Activated naive CD8-positive, alpha-beta T cell treated with anti-CD3 and anti-CD28 coated beads, Interleukin-2, amount 50 U/mL, for 24 hours (primary cell): ENCODE results near the gene TSPAN9.

Experiments
- ATAC-seq: fragments of 150-1000 bp; cut with Tn5 transposase; one replicate; pipeline ENCODE4 v1.10.0; 2021
- DNase-seq: peaks from one replicate; pipeline ENCODE4 v3.0.0; 2021
- H3K27ac Mint-ChIP-seq: one replicate; pipeline ENCODE4 v1.8.0; 2021; ENCODE audit warnings: mild to moderate bottlenecking, mixed read lengths
- H3K27me3 Mint-ChIP-seq: one replicate; pipeline ENCODE4 v1.8.0; 2021; ENCODE audit warnings: mixed read lengths
- H3K36me3 Mint-ChIP-seq: one replicate; pipeline ENCODE4 v1.8.0; 2021; ENCODE audit warnings: low read depth, mixed read lengths
- H3K4me1 Mint-ChIP-seq: one replicate; pipeline ENCODE4 v1.8.0; 2021; ENCODE audit warnings: mixed read lengths
- H3K4me3 Mint-ChIP-seq: one replicate; pipeline ENCODE4 v1.8.0; 2021; ENCODE audit warnings: mild to moderate bottlenecking, moderate library complexity, mixed read lengths
- H3K9me3 Mint-ChIP-seq: one replicate; pipeline ENCODE4 v1.8.0; 2021; ENCODE audit warnings: mixed read lengths

Gene TSPAN9

DNA sequence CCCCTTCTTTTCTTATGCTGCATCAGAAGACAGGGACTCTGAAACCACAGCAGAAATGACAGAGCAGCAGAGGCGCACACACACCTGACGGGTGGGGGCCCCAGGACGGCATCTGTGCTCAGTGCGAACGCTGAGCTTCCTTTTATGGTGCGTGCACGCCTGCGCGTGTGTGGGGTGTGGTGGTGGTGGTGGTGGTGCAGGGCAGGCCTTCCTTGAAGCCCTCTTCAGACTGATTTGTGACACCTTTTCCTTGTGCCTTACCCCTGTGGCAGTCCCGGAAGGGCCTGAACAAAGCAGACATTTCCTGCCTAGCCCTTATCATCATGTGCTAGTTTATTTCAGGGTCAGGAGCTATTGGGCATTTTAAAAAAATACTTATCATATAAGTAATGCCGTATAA, 75.7 kb downstream of the TSPAN9 start:
- DNase-seq (peak; percentile 34), ATAC-seq (peak; percentile 73)
- Mint-ChIP-seq H3K27ac (no peak overlapping the region), H3K9me3 (no peaks in the 10 kb centered on the region), H3K36me3 (no peaks in the 10 kb centered on the region), H3K27me3 (no peaks in the 10 kb centered on the region), H3K4me3 (no peak overlapping the region), H3K4me1 (peaks cover 5% of the 10 kb centered on the region)

DNA sequence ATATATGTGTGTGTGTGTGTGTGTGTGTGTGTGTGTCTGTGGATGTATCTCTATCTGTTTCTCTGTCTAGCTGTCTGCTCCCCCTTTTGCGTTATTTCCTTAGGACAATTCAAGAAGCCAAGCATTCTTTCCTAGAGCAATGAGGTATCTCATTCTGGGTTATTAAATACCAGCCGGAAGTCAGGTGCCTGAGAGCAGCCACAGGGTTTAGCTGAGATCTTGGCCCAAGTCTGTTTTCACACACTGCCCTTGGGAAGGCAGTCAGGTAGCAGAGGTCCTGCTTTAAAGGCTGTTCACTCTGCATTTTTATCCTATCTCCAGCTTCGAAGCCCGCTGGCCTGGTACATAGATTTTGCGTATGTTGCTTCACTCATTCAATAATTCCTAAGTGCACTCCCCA, 76.8 kb downstream of the TSPAN9 start:
- no peaks in the 10 kb centered on the region for H3K36me3 Mint-ChIP-seq
- H3K27ac Mint-ChIP-seq: no peak overlapping the region
- ATAC-seq: no peak
- H3K27me3 Mint-ChIP-seq: no peaks in the 10 kb centered on the region
- peaks cover 5% of the 10 kb centered on the region for H3K4me1 Mint-ChIP-seq
- no peak overlapping the region for H3K4me3 Mint-ChIP-seq
- DNase-seq: no peak
- no peaks in the 10 kb centered on the region for H3K9me3 Mint-ChIP-seq

DNA sequence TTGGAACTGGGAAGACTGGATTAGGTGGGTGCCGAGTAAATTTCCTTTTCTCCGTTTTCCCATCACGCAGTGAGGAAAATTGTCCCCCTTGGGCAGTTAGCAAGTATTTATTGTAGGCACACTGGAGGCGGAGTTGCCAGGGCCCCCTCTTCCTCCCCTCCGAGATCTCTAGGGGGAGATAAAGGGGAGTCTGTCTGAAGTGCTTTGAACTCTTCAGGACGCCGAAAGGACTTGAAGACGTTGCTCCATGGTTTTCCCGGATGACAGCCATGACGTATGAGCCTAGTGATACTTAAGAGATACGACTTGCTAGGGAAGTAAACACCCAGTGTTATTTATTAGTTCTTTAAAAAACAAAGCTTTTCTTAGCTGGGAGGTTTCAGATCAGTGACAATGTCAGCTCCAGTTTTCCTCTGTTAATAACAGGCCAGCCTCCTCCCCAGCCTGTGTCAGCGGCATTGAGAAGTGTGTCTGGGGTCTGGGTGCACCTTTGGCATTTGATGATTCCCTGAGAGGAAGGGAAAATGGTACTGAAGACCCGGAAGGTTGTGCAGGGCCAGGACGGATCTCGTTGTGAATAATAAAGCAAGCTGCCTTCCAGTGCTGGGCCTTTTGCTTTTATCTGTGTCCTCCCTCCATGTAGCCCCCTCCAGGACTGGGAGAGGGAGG, 78.7 kb downstream of the TSPAN9 start:
- H3K4me1 Mint-ChIP-seq: peaks cover 5% of the 10 kb centered on the region
- no peaks in the 10 kb centered on the region for H3K9me3 Mint-ChIP-seq
- no peak overlapping the region for H3K27ac Mint-ChIP-seq
- H3K27me3 Mint-ChIP-seq: no peaks in the 10 kb centered on the region
- DNase-seq (no peak), ATAC-seq (no peak)
- H3K4me3 Mint-ChIP-seq: no peak overlapping the region
- H3K36me3 Mint-ChIP-seq: no peaks in the 10 kb centered on the region

DNA sequence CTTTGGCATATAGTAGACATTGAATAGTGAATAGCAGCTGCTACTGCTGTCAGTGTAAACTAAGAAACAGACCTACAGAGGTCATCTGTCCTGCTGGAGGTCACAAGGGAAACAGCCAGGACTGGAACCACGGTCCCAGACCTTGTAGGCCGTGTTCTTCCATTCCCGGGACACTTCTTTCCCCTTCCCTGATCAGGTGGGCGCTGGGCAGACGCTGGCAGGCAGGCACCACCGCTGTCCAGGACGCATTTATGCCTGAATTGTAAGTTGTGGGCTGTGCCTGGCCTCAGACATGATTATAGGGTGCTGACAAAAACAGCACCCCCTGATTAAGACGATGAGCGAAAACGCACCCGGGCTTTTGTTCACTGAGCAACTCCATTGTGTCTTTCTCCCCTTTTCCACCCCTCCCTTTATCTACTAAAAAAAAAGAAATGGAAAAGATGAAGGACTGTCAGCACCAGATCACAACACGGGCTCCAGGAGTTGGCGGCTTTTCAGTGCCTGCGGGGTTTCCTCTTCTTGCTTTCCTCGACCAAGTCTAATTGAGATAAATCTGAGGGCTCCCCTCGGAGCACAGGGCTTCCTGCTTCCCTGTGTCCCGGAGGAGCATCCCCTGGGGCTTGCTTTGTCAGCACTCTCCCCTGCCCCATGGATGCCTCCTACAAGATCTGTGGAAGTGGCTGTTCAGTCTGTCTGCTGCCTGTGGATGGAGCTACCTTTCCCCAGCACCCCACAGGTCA, 80.6 kb downstream of the TSPAN9 start:
- peaks cover 2% of the 10 kb centered on the region for H3K4me1 Mint-ChIP-seq
- H3K9me3 Mint-ChIP-seq: no peaks in the 10 kb centered on the region
- no peak overlapping the region for H3K4me3 Mint-ChIP-seq
- ATAC-seq (no peak), DNase-seq (no peak)
- no peak overlapping the region for H3K27ac Mint-ChIP-seq
- no peaks in the 10 kb centered on the region for H3K27me3 Mint-ChIP-seq
- no peaks in the 10 kb centered on the region for H3K36me3 Mint-ChIP-seq

GRCh38 chr12:3158851-3159465, 81.8 kb downstream of the TSPAN9 start:
- Mint-ChIP-seq H3K27ac (no peak overlapping the region), H3K36me3 (no peaks in the 10 kb centered on the region), H3K27me3 (no peaks in the 10 kb centered on the region), H3K4me1 (no peaks in the 10 kb centered on the region), H3K9me3 (no peaks in the 10 kb centered on the region), H3K4me3 (no peak overlapping the region)
- ATAC-seq (no peak), DNase-seq (no peak)

- no peak for ATAC-seq
- H3K36me3 Mint-ChIP-seq: no peaks in the 10 kb centered on the region
- H3K27ac Mint-ChIP-seq: no peak overlapping the region
- no peaks in the 10 kb centered on the region for H3K4me1 Mint-ChIP-seq
- H3K27me3 Mint-ChIP-seq: no peaks in the 10 kb centered on the region
- no peaks in the 10 kb centered on the region for H3K9me3 Mint-ChIP-seq
- H3K4me3 Mint-ChIP-seq: no peak overlapping the region
- no peak for DNase-seq
Observed at GRCh38 chr12:3160081-3160480, 82.9 kb downstream of the TSPAN9 start.

- Mint-ChIP-seq H3K4me3 (no peak overlapping the region), H3K36me3 (no peaks in the 10 kb centered on the region), H3K27ac (no peak overlapping the region), H3K9me3 (no peaks in the 10 kb centered on the region), H3K27me3 (no peaks in the 10 kb centered on the region), H3K4me1 (no peaks in the 10 kb centered on the region)
- DNase-seq (no peak), ATAC-seq (no peak)
Observed at GRCh38 chr12:3161861-3162260, 84.7 kb downstream of the TSPAN9 start.

DNA sequence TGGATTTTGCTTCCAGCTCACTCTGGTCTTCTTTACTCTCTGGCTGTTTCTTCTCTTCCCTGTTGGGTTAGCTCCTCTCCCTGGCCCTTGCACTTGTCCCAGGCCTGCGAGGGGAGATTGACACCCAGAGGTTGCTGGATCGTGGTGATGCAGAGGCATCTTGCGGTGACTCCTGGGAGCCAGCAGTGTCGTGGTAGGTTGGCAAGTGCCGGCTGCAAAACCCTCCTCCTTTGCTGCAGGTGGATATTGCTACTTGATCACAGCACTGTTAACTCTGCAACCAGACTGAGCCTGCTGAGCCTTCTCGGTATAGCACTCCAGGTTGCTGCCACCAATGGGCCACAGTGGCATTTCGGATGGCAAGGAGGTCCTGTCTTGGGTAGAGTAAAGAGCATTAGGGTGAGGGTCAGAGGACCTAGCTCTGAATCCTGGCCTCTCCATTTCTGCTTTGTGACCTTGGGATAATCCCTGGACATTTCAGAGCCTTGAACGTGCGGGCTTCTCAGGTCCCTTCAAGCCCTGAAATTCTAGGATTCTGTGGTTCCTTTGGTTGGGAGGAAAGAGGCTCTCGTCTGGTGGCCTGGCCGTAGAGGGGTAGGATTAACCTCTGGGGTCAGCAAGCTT, 87.4 kb downstream of the TSPAN9 start:
- no peak overlapping the region for H3K4me3 Mint-ChIP-seq
- H3K27me3 Mint-ChIP-seq: no peaks in the 10 kb centered on the region
- DNase-seq: no peak
- no peak overlapping the region for H3K27ac Mint-ChIP-seq
- H3K36me3 Mint-ChIP-seq: no peaks in the 10 kb centered on the region
- no peaks in the 10 kb centered on the region for H3K9me3 Mint-ChIP-seq
- ATAC-seq: no peak
- peaks cover 12% of the 10 kb centered on the region for H3K4me1 Mint-ChIP-seq

- H3K4me1 Mint-ChIP-seq: peaks cover 12% of the 10 kb centered on the region
- no peak overlapping the region for H3K4me3 Mint-ChIP-seq
- DNase-seq (no peak), ATAC-seq (no peak)
- H3K27me3 Mint-ChIP-seq: no peaks in the 10 kb centered on the region
- no peaks in the 10 kb centered on the region for H3K9me3 Mint-ChIP-seq
- H3K36me3 Mint-ChIP-seq: no peaks in the 10 kb centered on the region
- H3K27ac Mint-ChIP-seq: no peak overlapping the region
Observed at GRCh38 chr12:3165078-3165980, 88.2 kb downstream of the TSPAN9 start.

DNA sequence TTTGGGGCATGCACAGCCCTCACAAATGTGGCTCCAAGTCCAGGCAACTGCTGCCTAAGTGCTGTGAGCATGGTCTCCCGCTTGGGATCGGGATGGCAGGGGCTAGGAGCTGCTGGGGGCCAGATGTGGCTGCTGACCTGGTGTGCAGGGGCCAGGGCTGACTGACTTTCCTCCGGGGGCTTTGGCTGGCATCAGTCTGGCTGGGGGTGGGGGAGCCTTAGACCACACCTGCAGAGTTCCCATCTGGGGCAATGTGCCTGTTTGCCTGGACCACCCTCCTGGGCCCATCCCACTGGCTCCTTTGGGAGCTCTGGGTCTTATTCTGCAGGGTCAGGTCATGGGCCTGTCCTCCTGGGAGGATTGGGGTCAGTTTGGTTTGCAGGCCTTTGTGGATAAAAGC, 90.5 kb downstream of the TSPAN9 start:
- H3K4me1 Mint-ChIP-seq: peaks cover 12% of the 10 kb centered on the region
- no peak overlapping the region for H3K4me3 Mint-ChIP-seq
- ATAC-seq: no peak
- DNase-seq: no peak
- H3K36me3 Mint-ChIP-seq: no peaks in the 10 kb centered on the region
- no peaks in the 10 kb centered on the region for H3K9me3 Mint-ChIP-seq
- no peaks in the 10 kb centered on the region for H3K27me3 Mint-ChIP-seq
- no peak overlapping the region for H3K27ac Mint-ChIP-seq

DNA sequence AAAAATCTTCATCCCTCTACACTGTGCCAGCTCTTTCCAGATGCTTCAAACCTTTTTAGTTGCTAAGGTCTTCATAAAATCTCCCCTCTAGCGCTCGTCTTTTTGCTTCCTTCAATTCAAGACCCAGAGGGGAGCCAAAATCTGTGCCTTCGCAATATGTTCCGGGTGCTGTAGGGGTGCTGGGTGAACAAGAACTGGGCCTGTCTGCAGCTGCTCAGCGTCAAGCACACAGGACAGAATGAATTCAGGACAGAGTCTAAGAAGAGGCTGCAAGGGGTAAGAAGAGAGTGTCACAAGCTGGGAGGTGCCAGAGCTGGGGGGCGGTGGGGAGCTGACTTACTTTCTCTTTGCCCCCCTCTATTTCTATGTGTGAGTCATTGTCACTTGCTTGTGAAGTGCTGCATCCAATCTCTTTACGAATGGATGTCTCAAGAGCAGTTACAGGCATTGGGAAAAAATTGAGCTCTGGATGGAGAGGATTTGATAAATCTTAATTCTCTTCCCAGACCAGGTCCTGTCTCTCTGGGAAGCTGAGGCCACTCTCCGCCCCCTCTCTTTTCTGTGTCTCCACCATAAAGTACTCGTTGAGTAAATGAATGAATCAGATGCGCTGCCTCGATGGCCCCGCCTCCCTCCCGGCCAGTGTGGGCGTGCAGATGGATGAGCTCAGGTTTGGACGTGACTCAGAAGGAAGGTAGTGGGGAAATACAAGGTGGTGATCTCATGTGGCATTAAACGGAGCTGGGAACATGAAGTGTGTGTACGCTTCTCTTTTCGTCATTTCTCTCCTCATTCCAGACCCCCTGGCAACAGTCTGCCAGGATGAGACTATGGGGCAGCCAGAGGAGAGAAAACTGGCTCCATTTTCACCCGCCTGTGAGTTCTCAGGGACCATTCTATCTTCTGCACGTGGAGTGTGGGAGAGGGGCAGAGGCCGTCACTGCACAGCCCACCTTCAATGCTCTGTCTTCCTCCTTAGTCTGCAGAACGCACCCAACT, 91.3 kb downstream of the TSPAN9 start:
- H3K27me3 Mint-ChIP-seq: no peaks in the 10 kb centered on the region
- peaks cover 12% of the 10 kb centered on the region for H3K4me1 Mint-ChIP-seq
- H3K27ac Mint-ChIP-seq: no peak overlapping the region
- no peak overlapping the region for H3K4me3 Mint-ChIP-seq
- ATAC-seq (peak; percentile 70), DNase-seq (peak; percentile 55)
- no peaks in the 10 kb centered on the region for H3K36me3 Mint-ChIP-seq
- H3K9me3 Mint-ChIP-seq: no peaks in the 10 kb centered on the region

DNA sequence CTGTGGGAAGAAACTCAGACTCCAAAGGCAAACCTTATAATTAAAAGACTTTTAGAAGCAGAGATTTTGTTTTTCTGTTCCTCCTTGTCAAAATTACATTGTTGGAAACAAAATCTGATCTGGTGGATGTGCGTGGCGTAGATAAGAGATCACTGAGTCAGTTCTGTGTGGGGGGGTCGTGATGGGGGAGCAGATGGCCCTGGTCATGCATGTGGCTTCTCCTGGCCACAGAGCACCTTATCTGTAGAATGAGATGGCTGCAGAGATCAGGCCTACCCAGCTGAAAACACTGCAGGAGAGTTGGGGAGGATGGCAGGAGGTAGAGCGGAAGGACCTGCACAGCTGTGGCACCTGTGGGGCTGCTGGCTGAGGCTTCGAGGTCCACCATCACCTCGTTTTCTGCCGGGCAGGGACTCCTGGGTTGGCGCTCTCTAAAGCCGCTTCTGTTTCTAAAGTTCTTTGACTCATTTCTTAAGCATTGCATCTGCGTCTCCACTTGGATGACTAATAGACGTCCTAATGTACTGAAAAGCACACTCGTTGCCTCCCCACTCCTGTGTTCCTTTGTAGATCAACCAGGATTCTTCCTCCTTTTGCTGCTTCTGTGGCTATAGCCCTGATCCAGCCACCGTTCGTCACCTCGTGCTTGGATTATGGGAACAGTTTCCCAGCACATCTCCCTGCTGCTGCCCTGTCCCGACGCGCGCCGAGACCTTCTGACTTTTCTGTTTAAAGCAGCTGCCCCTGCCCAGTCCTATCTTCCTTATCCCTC, 93.4 kb downstream of the TSPAN9 start:
- H3K27me3 Mint-ChIP-seq: peaks cover 4% of the 10 kb centered on the region
- H3K27ac Mint-ChIP-seq: no peak overlapping the region
- H3K9me3 Mint-ChIP-seq: no peaks in the 10 kb centered on the region
- no peak overlapping the region for H3K4me3 Mint-ChIP-seq
- peaks cover 12% of the 10 kb centered on the region for H3K4me1 Mint-ChIP-seq
- ATAC-seq: no peak
- DNase-seq: no peak
- H3K36me3 Mint-ChIP-seq: no peaks in the 10 kb centered on the region

DNA sequence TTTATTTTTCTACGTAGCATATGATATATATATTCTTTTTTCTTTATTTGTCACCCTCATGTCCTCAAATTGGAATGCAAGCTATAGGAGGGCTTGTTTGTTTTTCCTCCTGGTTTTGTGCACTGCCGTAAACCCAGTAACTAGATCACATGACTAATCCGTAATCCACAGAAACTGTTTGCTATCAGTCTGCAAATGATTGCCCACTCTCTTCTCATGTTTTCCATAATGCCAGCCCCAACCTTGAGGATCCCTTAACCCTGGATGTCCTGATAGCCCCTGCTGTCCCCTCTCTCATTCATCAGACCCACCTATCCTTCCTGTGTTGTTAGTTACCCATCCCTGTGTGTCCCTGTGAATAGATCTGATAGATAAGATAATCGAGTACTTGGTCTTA, 94.0 kb downstream of the TSPAN9 start:
- no peak overlapping the region for H3K4me3 Mint-ChIP-seq
- peaks cover 4% of the 10 kb centered on the region for H3K27me3 Mint-ChIP-seq
- no peak overlapping the region for H3K27ac Mint-ChIP-seq
- no peaks in the 10 kb centered on the region for H3K9me3 Mint-ChIP-seq
- ATAC-seq: no peak
- no peak for DNase-seq
- H3K36me3 Mint-ChIP-seq: no peaks in the 10 kb centered on the region
- H3K4me1 Mint-ChIP-seq: peaks cover 12% of the 10 kb centered on the region
